GM18520 (cell line): ENCODE results near the gene NTNG2.

Source experiments
- ATAC-seq: cut with Tn5 transposase; IDR thresholded peaks from one replicate; pipeline ENCODE4 v1.9.1; 2021; ENCODE audit not compliant: unreplicated experiment

The NTNG2 gene

DNA sequence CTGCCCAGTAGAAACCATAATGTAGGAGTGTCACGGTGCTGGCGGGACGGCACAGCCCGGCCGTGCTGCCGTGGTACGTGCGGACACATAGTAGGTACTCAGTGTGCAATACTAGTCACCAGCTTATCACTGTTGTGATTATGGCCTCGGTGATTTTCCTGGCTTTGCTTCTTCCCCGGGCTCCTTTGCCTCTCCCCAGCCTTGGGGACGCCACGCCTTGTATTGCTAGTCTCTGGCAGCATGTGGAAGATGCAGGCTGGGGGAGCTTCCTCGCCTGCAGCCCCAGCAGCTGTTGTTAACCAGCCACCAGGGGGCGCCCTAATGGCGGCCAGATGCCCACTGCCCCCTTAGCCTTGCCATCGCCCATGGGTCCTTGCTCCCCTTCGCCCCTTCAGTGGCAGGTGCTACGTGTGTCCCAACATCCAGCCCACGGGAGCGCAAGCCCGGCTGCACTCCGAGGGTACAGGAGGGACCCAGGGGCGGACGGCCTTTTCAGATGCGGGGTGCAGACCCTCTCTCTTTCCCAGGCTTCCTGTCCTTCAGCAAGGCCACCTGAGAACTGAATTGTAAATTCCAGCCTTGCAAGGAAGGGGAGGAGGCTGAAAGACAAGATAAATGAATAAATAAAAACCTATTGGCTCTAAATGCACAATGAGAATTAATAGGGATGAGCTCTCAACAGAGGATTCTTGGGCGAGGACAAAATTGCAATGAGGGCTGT is 8.0 kb downstream of the NTNG2 start:
- ATAC-seq, result no peak

DNA sequence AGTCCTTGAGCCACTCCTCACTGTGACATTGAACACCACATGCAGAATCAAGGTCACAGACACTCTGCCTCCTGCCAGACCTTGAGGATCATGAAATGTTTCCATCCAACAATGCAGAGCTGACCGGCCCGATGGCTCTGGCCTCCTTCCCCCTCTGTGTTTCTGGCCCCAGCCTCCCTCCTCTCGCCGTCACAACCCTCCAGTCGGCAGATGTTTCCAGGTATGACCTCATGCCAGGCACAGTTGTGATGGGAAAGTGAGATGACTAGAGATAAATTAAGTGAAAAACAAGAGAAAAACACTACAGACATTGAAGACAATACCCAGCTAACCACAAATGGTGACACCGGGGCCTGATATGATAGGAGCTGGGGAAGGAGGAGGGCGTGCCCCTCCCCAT is 9.8 kb downstream of the NTNG2 start:
- no peak for ATAC-seq

GRCh38 chr9:132172185-132172584 is 10.3 kb downstream of the NTNG2 start:
- no peak for ATAC-seq

GRCh38 chr9:132175431-132175830 is 13.6 kb downstream of the NTNG2 start:
- no peak for ATAC-seq

GRCh38 chr9:132176338-132176737 is 14.5 kb downstream of the NTNG2 start:
- no peak for ATAC-seq

GRCh38 chr9:132181796-132182313 is 20.0 kb downstream of the NTNG2 start:
- ATAC-seq, result no peak

GRCh38 chr9:132182314-132183091 is 20.6 kb downstream of the NTNG2 start:
- no peak for ATAC-seq

- no peak for ATAC-seq
These were observed 21.3 kb downstream of the NTNG2 start for GRCh38 chr9:132183134-132183533.

DNA sequence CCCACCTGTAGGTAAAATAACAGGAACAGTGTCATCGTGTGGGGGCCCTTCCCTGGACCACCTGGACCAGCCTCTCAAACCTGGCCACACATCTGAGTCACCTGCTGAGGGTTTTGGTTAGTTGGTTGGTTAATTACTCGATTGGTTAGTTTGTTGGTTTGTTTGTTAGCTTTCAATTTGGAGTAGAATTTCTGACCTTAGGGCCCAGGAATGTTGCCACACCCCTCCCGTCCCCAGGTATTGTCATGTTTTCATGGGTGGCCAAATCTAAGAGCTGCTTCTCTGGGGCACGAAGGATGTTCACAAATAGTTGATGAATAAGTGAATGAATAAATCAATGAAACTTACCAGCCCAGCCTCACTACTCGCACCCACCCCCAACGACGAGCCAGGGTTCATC is 21.9 kb downstream of the NTNG2 start:
- no peak for ATAC-seq

- no peak for ATAC-seq
These were observed 22.3 kb downstream of the NTNG2 start for GRCh38 chr9:132184124-132184523.

GRCh38 chr9:132185073-132186009 is 23.5 kb downstream of the NTNG2 start:
- ATAC-seq, result no peak

- no peak for ATAC-seq
These were observed 25.3 kb downstream of the NTNG2 start for GRCh38 chr9:132187121-132187620.

GRCh38 chr9:132190966-132191365 is 29.1 kb downstream of the NTNG2 start:
- no peak for ATAC-seq

GRCh38 chr9:132192728-132193127 is 30.9 kb downstream of the NTNG2 start:
- no peak for ATAC-seq

DNA sequence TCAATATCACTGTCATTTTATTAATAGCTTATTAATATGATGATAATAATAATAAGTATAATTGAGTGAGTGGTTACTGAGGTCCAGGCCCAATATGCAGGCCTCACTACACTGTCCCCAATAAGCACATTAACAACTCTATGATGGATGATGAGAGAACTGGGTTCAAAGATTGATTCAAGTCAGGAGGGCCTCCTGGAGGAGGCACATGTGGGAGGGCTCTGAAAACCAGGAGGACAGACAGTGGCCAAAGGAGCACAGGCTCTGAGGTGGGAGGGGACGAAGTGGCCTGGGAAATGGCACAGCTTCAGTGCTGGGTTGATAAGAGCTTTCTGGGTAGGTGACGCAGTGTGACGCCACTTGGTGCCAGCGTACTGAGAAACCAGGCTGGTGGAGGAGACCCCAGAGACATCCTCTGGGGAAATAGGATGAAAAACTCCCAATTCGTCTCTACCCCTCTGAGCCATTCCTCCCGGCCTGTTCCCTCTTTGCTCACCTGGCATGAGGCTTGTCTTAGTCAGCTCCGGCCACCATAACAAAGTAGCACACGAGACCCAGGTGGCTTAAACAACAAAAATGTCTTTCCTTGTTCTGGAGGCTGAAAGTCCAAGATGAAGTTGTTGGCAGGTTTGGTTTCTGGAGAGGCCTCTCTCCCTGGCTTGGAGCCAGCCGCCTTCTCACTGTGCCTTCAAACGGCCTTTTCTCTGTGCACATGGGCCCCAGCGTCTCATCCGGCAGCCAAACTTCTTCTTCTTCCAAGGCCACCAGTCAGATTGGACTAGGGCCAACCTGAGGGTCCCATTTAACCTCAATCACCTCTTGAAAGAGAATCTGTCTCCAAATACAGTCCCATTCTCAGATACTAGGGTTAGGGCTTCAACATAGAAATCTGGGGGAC is 31.6 kb downstream of the NTNG2 start:
- ATAC-seq, result no peak

DNA sequence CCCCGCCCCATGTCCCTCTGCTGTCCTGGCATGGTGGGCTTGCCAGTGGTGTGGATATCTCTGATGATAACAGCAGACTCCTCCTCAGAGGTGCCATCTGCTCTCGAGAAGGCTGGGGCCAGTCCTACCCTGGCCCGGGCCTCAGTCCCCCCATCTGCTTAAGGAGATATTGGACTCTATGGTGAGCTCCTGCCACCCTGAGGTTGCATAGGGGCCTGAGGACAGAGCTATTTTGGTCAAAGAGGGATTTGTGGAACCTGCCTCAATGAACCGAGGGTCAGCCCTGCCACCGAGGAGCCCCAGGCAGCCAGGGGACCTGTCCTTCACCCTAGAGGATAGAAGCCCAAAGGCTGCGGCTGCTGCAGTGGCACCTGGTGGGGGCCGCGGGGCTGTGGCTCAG is 32.6 kb downstream of the NTNG2 start:
- ATAC-seq, result no peak

DNA sequence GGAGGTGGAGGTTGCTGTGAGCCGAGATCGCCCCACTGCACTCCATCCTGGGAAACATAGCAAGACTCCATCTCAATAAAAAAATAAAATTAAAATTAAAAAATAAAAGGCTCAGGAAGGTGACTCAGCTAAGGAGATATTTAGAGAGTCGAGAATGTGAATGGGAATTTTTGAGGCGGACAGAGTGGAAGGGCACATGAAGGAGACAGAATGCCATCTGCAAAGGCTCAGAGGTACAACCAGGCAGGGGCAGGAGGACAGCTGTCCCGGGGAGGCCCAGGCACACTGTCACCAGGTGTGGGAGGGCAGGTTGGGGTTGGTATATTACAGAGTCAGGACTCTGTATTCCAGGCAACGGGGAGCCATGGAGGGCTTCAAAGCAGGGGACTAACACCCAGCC is 35.5 kb downstream of the NTNG2 start:
- no peak for ATAC-seq

DNA sequence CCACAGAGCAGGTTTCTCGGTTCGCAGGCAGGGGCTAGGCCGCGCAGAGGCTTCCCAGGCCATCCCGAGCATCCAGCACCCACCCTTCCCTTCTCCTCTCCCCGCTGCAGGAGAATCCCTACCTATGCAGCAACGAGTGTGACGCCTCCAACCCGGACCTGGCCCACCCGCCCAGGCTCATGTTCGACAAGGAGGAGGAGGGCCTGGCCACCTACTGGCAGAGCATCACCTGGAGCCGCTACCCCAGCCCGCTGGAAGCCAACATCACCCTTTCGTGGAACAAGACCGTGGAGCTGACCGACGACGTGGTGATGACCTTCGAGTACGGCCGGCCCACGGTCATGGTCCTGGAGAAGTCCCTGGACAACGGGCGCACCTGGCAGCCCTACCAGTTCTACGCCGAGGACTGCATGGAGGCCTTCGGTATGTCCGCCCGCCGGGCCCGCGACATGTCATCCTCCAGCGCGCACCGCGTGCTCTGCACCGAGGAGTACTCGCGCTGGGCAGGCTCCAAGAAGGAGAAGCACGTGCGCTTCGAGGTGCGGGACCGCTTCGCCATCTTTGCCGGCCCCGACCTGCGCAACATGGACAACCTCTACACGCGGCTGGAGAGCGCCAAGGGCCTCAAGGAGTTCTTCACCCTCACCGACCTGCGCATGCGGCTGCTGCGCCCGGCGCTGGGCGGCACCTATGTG is 36.1 kb downstream of the NTNG2 start:
- no peak for ATAC-seq

- no peak for ATAC-seq
These were observed 37.2 kb downstream of the NTNG2 start for GRCh38 chr9:132199056-132199455.
